ENCODE results near the gene UGGT2.
"Not testable (repeated sequence)": the region's sequence is repeated elsewhere in the genome, so short reads cannot be mapped to it uniquely, and the experiment has no call there.

- TF ChIP-seq CTCF, POLR2A (IDR thresholded peaks at IDR 0.05): not testable (repeated sequence)
These were observed 271.3 kb downstream of the UGGT2 start for GRCh38 chr13:95781940-95782339.

All from Peyer's patch (tissue), 4 donors.